Measurements from ENCODE around the gene VASH2. TPM values are rescaled to one million over a fixed set of nuclear protein-coding genes. Genes with fewer than 3 reads are reported as not detected.
"Not testable (repeated sequence)": the region's sequence is repeated elsewhere in the genome, so short reads cannot be mapped to it uniquely, and the experiment has no call there.

The VASH2 gene
- polyA plus RNA-seq, 4 donors, result 20.9 to 28.3 (median 25.8) TPM

GRCh38 chr1:212954514-212954913 lies 4.2 kb downstream of the VASH2 start:
- no peak for DNase-seq (ENCODE audit: low read depth in 4 of 4, low spot score in 3 of 4)

- DNase-seq (ENCODE audit: low read depth in 4 of 4, low spot score in 3 of 4), result no peak
Measured at GRCh38 chr1:212955098-212955497, 4.8 kb downstream of the VASH2 start.

- DNase-seq (ENCODE audit: low read depth in 4 of 4, low spot score in 3 of 4), result no peak
Measured at GRCh38 chr1:212955961-212956620, 5.8 kb downstream of the VASH2 start.

- DNase-seq (ENCODE audit: low read depth in 4 of 4, low spot score in 3 of 4), result no peak
Measured at GRCh38 chr1:212957546-212957945, 7.2 kb downstream of the VASH2 start.

GRCh38 chr1:212958175-212958574 lies 7.8 kb downstream of the VASH2 start:
- DNase-seq (ENCODE audit: low read depth in 4 of 4, low spot score in 3 of 4), result no peak

- no peak for DNase-seq (ENCODE audit: low read depth in 4 of 4, low spot score in 3 of 4)
Measured at GRCh38 chr1:212959266-212960220, 9.2 kb downstream of the VASH2 start.

- DNase-seq (ENCODE audit: low read depth in 4 of 4, low spot score in 3 of 4), result no peak
Measured at GRCh38 chr1:212960932-212961331, 10.6 kb downstream of the VASH2 start.

GRCh38 chr1:212962509-212962908 lies 12.2 kb downstream of the VASH2 start:
- no peak for DNase-seq (ENCODE audit: low read depth in 4 of 4, low spot score in 3 of 4)

GRCh38 chr1:212964102-212964501 lies 13.8 kb downstream of the VASH2 start:
- no peak for DNase-seq (ENCODE audit: low read depth in 4 of 4, low spot score in 3 of 4)

- DNase-seq (ENCODE audit: low read depth in 4 of 4, low spot score in 3 of 4), result not testable (repeated sequence)
Measured at GRCh38 chr1:212964993-212965392, 14.7 kb downstream of the VASH2 start.

GRCh38 chr1:212966616-212967015 lies 16.3 kb downstream of the VASH2 start:
- no peak for DNase-seq (ENCODE audit: low read depth in 4 of 4, low spot score in 3 of 4)

GRCh38 chr1:212967801-212968200 lies 17.5 kb downstream of the VASH2 start:
- DNase-seq (ENCODE audit: low read depth in 4 of 4, low spot score in 3 of 4), result no peak

GRCh38 chr1:212968368-212968863 lies 18.1 kb downstream of the VASH2 start:
- DNase-seq (ENCODE audit: low read depth in 4 of 4, low spot score in 3 of 4), result no peak

- no peak for DNase-seq (ENCODE audit: low read depth in 4 of 4, low spot score in 3 of 4)
Measured at GRCh38 chr1:212970085-212970484, 19.7 kb downstream of the VASH2 start.

GRCh38 chr1:212971312-212971711 lies 21.0 kb downstream of the VASH2 start:
- DNase-seq (ENCODE audit: low read depth in 4 of 4, low spot score in 3 of 4), result no peak

GRCh38 chr1:212973426-212973825 lies 23.1 kb downstream of the VASH2 start:
- no peak for DNase-seq (ENCODE audit: low read depth in 4 of 4, low spot score in 3 of 4)

GRCh38 chr1:212973899-212974298 lies 23.6 kb downstream of the VASH2 start:
- no peak for DNase-seq (ENCODE audit: low read depth in 4 of 4, low spot score in 3 of 4)

GRCh38 chr1:212974711-212975110 lies 24.4 kb downstream of the VASH2 start:
- no peak for DNase-seq (ENCODE audit: low read depth in 4 of 4, low spot score in 3 of 4)

GRCh38 chr1:212975111-212975918 lies 25.0 kb downstream of the VASH2 start:
- no peak for DNase-seq (ENCODE audit: low read depth in 4 of 4, low spot score in 3 of 4)

GRCh38 chr1:212976586-212976985 lies 26.2 kb downstream of the VASH2 start:
- no peak for DNase-seq (ENCODE audit: low read depth in 4 of 4, low spot score in 3 of 4)

All from right renal pelvis (tissue), 4 donors.